HepG2 (cell line): ENCODE measurements around the gene ARHGAP32. TPM values are rescaled to one million over a fixed set of nuclear protein-coding genes. Genes with fewer than 3 reads are reported as not detected.

Experiments
- ATAC-seq: fragments of 200-7000 bp; cut with Tn5 transposase; 3 replicates; pipeline ENCODE4 v1.9.1; 2020; ENCODE audit warnings: mild to moderate bottlenecking, moderate library complexity
- BruUV-seq: library from RNA; stranded (reverse); fragments of 400-500 nt; replicated peaks from 2 replicates; lab custom pipeline; 2021; lab: Mats Ljungman, UMichigan
- CTCF ChIA-PET: fragments of 300-600 bp; formaldehyde crosslinking; extraction: SDS; loops from one replicate; lab custom pipeline; 2021; ENCODE audit warnings: low total read pairs, inconsistent platforms, low intra/inter-chr PET ratio; lab: Yijun Ruan, JAX
- POLR2A ChIA-PET: fragments of 350-600 bp; sonication (Branson Sonifier 250); formaldehyde crosslinking; loops from one replicate; lab custom pipeline; 2020; ENCODE audit warnings: antibody characterized with exemption, inconsistent platforms; lab: Yijun Ruan, JAX
- DNase-seq: peaks from one replicate; pipeline ENCODE4 v3.0.0-alpha.2; 2015; ENCODE audit warnings: low spot score
- FAIRE-seq: peaks from 3 replicates; lab custom pipeline; 2011; peaks lifted over from hg19 to GRCh38; lab: Jason Lieb, UNC
- H2AFZ ChIP-seq: one replicate; pipeline ENCODE4 v1.6.1; 2011; ENCODE audit warnings: low read length, inconsistent platforms
- H3K27ac ChIP-seq: fragments of 300-600 bp; 3 replicates; pipeline ENCODE4 v1.8.0; 2011; ENCODE audit warnings: mixed run types, mild to moderate bottlenecking, mixed read lengths, low read length, inconsistent platforms; ENCODE audit not compliant: insufficient read depth; ENCODE audit errors: extremely low read length
- H3K27me3 ChIP-seq, 2 experiments: fragments of 200-600 bp in 1 of 2; 2 replicates in 1 of 2; 3 replicates in 1 of 2; pipeline versions ENCODE4 v1.6.0 to v1.8.0; 2011; ENCODE audit warnings: low read length in 2 of 2, mild to moderate bottlenecking in 2 of 2, moderate library complexity in 2 of 2, inconsistent platforms in 1 of 2; ENCODE audit not compliant: insufficient read depth in 2 of 2, control insufficient read depth in 1 of 2
- H3K36me3 ChIP-seq, 2 experiments: fragments of 200-600 bp in 1 of 2; replicated peaks in 1 of 2; 2 replicates in 1 of 2; 3 replicates in 1 of 2; pipeline versions ENCODE4 v1.5.1 to v1.8.0; 2011; ENCODE audit warnings: low read length in 2 of 2, inconsistent platforms in 1 of 2; ENCODE audit not compliant: insufficient read depth in 2 of 2, control insufficient read depth in 1 of 2
- H3K4me1 ChIP-seq: 2 replicates; pipeline ENCODE4 v1.5.1; 2012; ENCODE audit warnings: low read length, inconsistent platforms; ENCODE audit not compliant: insufficient read depth
- H3K4me2 ChIP-seq: 2 replicates; pipeline ENCODE4 v1.6.0; 2011; ENCODE audit warnings: low read depth, low read length, inconsistent platforms
- H3K4me3 ChIP-seq, 3 experiments: fragments of 200-600 bp in 1 of 3; sonication (generic), shearing (Covaris generic) in 1 of 3; replicated peaks in 1 of 3; 2 replicates each; pipeline ENCODE4 v1.5.1; 2011 to 2016; ENCODE audit warnings: low read length in 3 of 3, inconsistent platforms in 2 of 3, low read depth in 2 of 3, mild to moderate bottlenecking in 2 of 3, control low read depth in 1 of 3, mixed read lengths in 1 of 3; ENCODE audit not compliant: insufficient read depth in 1 of 3
- H3K79me2 ChIP-seq: one replicate; pipeline ENCODE4 v1.6.1; 2011; ENCODE audit warnings: low read length, inconsistent platforms; ENCODE audit not compliant: insufficient read depth
- H3K9ac ChIP-seq: 2 replicates; pipeline ENCODE4 v1.6.0; 2011; ENCODE audit warnings: mild to moderate bottlenecking, low read depth, low read length, inconsistent platforms; ENCODE audit not compliant: insufficient read depth
- H3K9me3 ChIP-seq: 2 replicates; pipeline ENCODE4 v1.5.1; 2012; ENCODE audit warnings: mild to moderate bottlenecking, low read length
- H4K20me1 ChIP-seq: 2 replicates; pipeline ENCODE4 v1.6.0; 2011; ENCODE audit warnings: inconsistent platforms, mild to moderate bottlenecking, low read length, moderate library complexity; ENCODE audit not compliant: insufficient read depth
- ATF5 ChIP-seq: sonication (generic); formaldehyde crosslinking; IDR thresholded peaks from 2 replicates; pipeline ENCODE4 v1.4.0; 2020; ENCODE audit warnings: mild to moderate bottlenecking, low read depth, missing genetic modification reagents
- ATRX ChIP-seq: sonication (generic); formaldehyde crosslinking; IDR thresholded peaks from 2 replicates; pipeline ENCODE4 v1.4.0; 2020; ENCODE audit warnings: missing genetic modification reagents, borderline replicate concordance
- BORCS8-MEF2B ChIP-seq: sonication (generic); formaldehyde crosslinking; IDR thresholded peaks from 2 replicates; pipeline ENCODE4 v1.8.0; 2022; ENCODE audit warnings: mild to moderate bottlenecking, missing genetic modification reagents
- CHD4 ChIP-seq: fragments of 200-600 bp; sonication (generic); IDR thresholded peaks from 2 replicates; pipeline ENCODE4 v1.7.0; 2017; ENCODE audit warnings: mild to moderate bottlenecking, low read length, borderline replicate concordance
- CREBL2 ChIP-seq: sonication (generic); formaldehyde crosslinking; IDR thresholded peaks from 2 replicates; pipeline ENCODE4 v1.8.1; 2023; ENCODE audit warnings: missing genetic modification reagents, mild to moderate bottlenecking, borderline replicate concordance
- DDIT3 ChIP-seq: sonication (generic); formaldehyde crosslinking; IDR thresholded peaks from 2 replicates; pipeline ENCODE4 v1.4.0; 2020; ENCODE audit warnings: mild to moderate bottlenecking, missing genetic modification reagents
- HIC2 ChIP-seq: sonication (generic); formaldehyde crosslinking; IDR thresholded peaks from 2 replicates; pipeline ENCODE4 v1.9.0; 2022; ENCODE audit warnings: low read depth, missing genetic modification reagents
- HMGXB4 ChIP-seq, 2 experiments: sonication (generic) in 1 of 2; formaldehyde crosslinking in 1 of 2; IDR thresholded peaks; 2 replicates each; pipeline versions ENCODE4 v1.4.0 to v1.6.1; 2018 to 2020; ENCODE audit warnings: missing genetic modification reagents in 2 of 2, borderline replicate concordance in 1 of 2, low read depth in 1 of 2, mild to moderate bottlenecking in 1 of 2, missing biosample characterization in 1 of 2
- KLF6 ChIP-seq: IDR thresholded peaks from 2 replicates; pipeline ENCODE4 v1.8.0; 2016; ENCODE audit warnings: missing biosample characterization, missing genetic modification reagents
- MATR3 ChIP-seq: sonication (generic); formaldehyde crosslinking; IDR thresholded peaks from 2 replicates; pipeline ENCODE4 v1.4.0; 2020; ENCODE audit warnings: missing genetic modification reagents
- NR2C2 ChIP-seq: sonication (generic); formaldehyde crosslinking; IDR thresholded peaks from 2 replicates; pipeline ENCODE4 v1.4.0; 2020; ENCODE audit warnings: missing genetic modification reagents, mild to moderate bottlenecking, moderate library complexity, borderline replicate concordance
- RFX3 ChIP-seq: IDR thresholded peaks from 2 replicates; pipeline ENCODE4 v1.6.1; 2016; ENCODE audit warnings: missing biosample characterization, missing genetic modification reagents
- TCF7 ChIP-seq: sonication (generic); IDR thresholded peaks from 2 replicates; pipeline ENCODE4 v1.6.1; 2016; ENCODE audit warnings: antibody characterized with exemption, low read depth
- ZNF256 ChIP-seq: sonication (generic); formaldehyde crosslinking; conservative IDR thresholded peaks from 2 replicates; pipeline ENCODE4 v1.4.0; 2020; ENCODE audit warnings: missing genetic modification reagents
- ZNF326 ChIP-seq: sonication (generic); formaldehyde crosslinking; IDR thresholded peaks from 2 replicates; pipeline ENCODE4 v1.4.0; 2020; ENCODE audit warnings: missing genetic modification reagents, borderline replicate concordance
- ZNF709 ChIP-seq: sonication (generic); formaldehyde crosslinking; IDR thresholded peaks from 2 replicates; pipeline ENCODE4 v1.5.0; 2020; ENCODE audit warnings: mild to moderate bottlenecking, missing genetic modification reagents
- WGBS: methylation state at CpG from one replicate; pipeline ENCODE4 v1.1.6; 2017; ENCODE audit warnings: low lambda C conversion rate; 5-methylcytosine and 5-hydroxymethylcytosine counted together
- in situ Hi-C: cut with HindIII; loops from 2 replicates; pipeline ENCODE4 v1.10.0; 2017; ENCODE audit warnings: low pct_unique_long_range_greater_than_20kb; ENCODE audit not compliant: extremely low pct_ligation_motif_present
- intact Hi-C: fragments of 100-400 bp; cut with micrococcal nuclease; formaldehyde crosslinking; loops from one replicate; pipeline ENCODE4 v1.10.0; 2022; ENCODE audit not compliant: unreplicated experiment
- polyA plus RNA-seq, 8 experiments: library from polyadenylated mRNA; depleted of rRNA in 3 of 8; stranded (reverse) in 7 of 8; unstranded in 1 of 8; fragments of >200 nt; fragmentation: Illumina TruSeq in 4 of 8; extraction: Trizol in 4 of 8; gene quantifications; 2 replicates each; pipeline versions ENCODE4 v1.2.1 to v1.2.3, GENCODE V29; 2011 to 2016; ENCODE audit warnings: low read depth in 4 of 8, missing spikeins in 1 of 8, mixed read lengths in 1 of 8; ENCODE audit not compliant: insufficient read depth in 1 of 8
- total RNA-seq, 5 experiments: library from RNA; depleted of rRNA; stranded (reverse); fragments of >200 nt; fragmentation: Illumina TruSeq; extraction: Trizol; gene quantifications; 2 replicates each; pipeline ENCODE4 v1.2.3, GENCODE V29; 2016; ENCODE audit warnings: low read depth in 1 of 5

The ARHGAP32 gene
- total and polyA plus RNA-seq, 2 of the 13 experiments (the other 11 are each of a cell fraction or from before 2014, with no cell fraction given) = 6.3 to 8.2 TPM

GRCh38 chr11:129023968-129024676 is 168.0 kb downstream of the ARHGAP32 start (continued):
- no peak for TF ChIP-seq HIC2 (CRISPR knock-in tag)
- no peak for TF ChIP-seq NR2C2
- TF ChIP-seq MATR3 (CRISPR knock-in tag) = no peak
- TF ChIP-seq RFX3 (CRISPR knock-in tag) = no peak
- TF ChIP-seq, all 625 proteins: peak for 0

DNA sequence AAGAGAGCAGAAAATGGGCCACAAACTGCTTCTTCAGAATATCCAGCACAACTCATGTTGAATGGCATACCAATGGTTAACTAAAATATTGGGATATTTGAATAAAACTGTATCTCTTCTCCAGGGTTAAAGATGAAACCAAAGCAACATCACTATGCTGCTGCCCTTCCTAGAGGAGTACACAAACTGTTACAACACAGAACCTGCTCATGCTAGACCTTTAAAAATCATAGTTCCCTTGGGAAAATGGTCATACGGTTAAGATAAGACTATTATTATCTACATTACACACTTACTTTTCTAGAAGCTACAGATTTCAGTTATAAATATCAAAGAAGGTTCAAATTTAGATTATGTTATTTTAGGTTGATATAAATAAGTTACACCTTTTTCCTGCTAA is 170.8 kb downstream of the ARHGAP32 start:
- WGBS = 94% methylated on average over 1 of the region's 1 CpG
- ATAC-seq (no peak), FAIRE-seq (no peak), DNase-seq (no peak)
- no peaks in the 10 kb centered on the region for H3K79me2 ChIP-seq
- H3K4me1 ChIP-seq = no peaks in the 10 kb centered on the region
- H3K9ac ChIP-seq = no peak overlapping the region
- no peak overlapping the region for H3K4me3 ChIP-seq
- in situ Hi-C loops (no loop called here), intact Hi-C loops (no loop called here)
- no peak overlapping the region for H3K27ac ChIP-seq
- CTCF ChIA-PET = no interaction called here
- no peak overlapping the region for H3K4me2 ChIP-seq
- no peak overlapping the region for H2AFZ ChIP-seq
- no peaks in the 10 kb centered on the region; a peak in 1 of 5 replicates for H3K27me3 ChIP-seq
- H3K9me3 ChIP-seq = no peaks in the 10 kb centered on the region
- no peaks in the 10 kb centered on the region for H4K20me1 ChIP-seq
- H3K36me3 ChIP-seq = no peaks in the 10 kb centered on the region
- no TSS peak for BruUV-seq
- POLR2A ChIA-PET = no interaction called here
- TF ChIP-seq ATF5 (CRISPR knock-in tag) = no peak
- no peak for TF ChIP-seq ATRX
- TF ChIP-seq ZNF256 (CRISPR knock-in tag) = no peak
- no peak for TF ChIP-seq ZNF709 (CRISPR knock-in tag)
- no peak for TF ChIP-seq DDIT3
- no peak for TF ChIP-seq BORCS8-MEF2B (CRISPR knock-in tag)
- TF ChIP-seq ZNF326 (CRISPR knock-in tag) = no peak
- no peak for TF ChIP-seq CREBL2 (CRISPR knock-in tag)
- TF ChIP-seq CHD4 = no peak
- TF ChIP-seq KLF6 (CRISPR knock-in tag) = no peak
- TF ChIP-seq TCF7 = no peak
- TF ChIP-seq HMGXB4 (CRISPR knock-in tag; IDR thresholded peaks at IDR 0.05; ENCODE audit: borderline replicate concordance in 1 of 2, low read depth in 1 of 2) = no peak
